NCI-H446 (cell line): ENCODE measurements around the gene LRRC38.
"Not testable (repeated sequence)": the region's sequence is repeated elsewhere in the genome, so short reads cannot be mapped to it uniquely, and the experiment has no call there.

Experiments
- DNase-seq, 2 experiments: peaks; one replicate each; lab custom pipeline; 2025; lab: John Stamatoyannopoulos, UW

LRRC38 gene, protein sequence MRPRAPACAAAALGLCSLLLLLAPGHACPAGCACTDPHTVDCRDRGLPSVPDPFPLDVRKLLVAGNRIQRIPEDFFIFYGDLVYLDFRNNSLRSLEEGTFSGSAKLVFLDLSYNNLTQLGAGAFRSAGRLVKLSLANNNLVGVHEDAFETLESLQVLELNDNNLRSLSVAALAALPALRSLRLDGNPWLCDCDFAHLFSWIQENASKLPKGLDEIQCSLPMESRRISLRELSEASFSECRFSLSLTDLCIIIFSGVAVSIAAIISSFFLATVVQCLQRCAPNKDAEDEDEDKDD

DNA sequence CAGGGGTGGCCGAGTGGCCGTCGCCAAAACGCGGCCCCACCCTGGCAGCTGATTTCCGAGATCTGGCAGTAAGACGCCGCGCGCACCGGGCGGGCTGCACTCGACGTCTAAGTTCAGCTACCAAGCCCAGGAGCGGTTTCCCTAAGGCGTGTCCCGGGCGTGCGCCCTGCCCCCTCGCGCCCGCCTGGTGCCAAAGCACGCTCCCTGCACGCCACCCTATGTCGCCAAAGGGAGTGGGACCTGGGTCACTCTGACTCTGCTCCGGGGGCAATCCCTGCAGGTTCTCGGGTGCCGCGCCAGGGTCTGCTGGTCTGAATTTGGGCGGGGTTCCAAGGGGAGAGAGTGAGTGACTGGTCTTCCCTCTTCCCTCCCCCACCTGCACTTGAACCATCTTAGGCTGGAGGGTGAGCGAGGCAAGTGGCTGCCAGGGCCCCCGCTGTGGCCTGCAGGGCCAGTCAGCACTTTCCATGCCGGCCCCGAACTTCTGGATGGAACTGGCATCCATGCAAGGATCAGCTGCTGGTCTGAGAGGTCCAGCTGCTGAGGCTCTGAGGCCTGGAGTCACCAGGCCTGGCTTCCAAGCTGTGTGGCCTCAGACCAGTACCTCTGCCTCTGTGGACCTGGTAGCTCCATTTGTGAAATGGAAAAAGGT lies at the start of gene LRRC38:
TSS of gene LRRC38 (minus strand) at position 109 of the 652 bp plus-strand sequence. CDS start 410 bp downstream, outside the sequence.
- DNase-seq: no peak

DNA sequence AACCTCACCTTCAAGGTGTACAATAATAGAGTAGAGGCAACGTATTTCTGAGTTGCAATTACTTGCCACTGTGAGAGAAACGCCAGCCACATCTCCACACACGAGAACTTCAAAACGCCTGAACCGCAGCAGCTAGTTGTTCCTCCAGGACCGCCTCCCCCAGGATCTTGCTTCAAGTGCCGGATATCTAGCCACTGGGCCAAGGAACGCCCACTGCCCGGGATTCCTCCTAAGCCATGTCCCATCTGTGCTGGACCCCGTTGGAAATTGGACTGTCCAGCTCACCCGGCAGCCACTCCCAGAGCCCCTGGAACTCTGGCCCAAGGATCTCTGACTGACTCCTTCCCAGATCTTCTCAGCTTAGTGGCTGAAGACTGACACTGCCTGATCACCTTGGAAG lies 49.2 kb upstream of the LRRC38 start:
- DNase-seq: not testable (repeated sequence)

DNA sequence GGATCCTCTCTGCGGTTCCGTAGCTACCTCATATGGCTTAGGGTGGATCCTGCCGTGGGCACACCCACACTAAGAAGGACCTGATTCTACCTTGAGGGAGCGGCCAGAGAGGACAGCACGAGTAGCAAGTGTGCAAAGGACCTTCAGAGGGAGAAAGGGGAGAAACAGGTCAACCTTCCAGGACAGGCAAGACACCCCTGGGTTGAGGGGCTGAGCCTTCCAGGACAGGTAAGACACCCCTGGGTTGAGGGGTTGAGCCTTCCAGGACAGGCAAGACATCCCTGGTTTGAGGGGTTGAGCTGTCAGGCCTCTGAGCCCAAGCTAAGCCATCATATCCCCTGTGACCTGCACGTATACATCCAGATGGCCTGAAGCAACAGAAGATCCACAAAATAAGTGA lies 46.7 kb upstream of the LRRC38 start:
- DNase-seq: no peak

DNA sequence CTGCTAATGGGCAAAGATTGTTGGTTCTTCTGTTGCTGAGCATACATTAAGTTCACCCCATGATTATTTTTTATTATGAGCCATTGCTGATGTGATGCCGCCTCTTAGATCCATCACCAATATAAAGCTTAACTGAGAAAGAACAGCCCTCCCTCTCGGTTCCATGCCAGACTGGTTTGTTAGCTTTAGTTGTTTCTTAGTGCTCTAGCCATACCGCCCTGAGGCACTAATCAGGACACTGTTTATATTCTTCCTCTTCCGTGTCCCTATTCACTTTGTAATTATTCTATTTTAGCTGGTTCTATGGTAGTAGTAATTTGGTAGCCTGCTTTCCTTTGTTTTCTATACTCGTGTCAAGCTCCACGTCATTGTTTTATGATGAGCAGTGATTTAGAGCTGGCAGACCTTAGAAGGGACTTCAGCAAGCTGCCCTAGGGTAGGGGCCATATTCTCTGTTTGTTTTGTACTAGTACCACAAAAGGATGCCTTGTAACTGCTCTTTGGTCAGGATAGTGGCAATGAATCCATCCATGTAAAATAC lies 42.5 kb upstream of the LRRC38 start:
- DNase-seq: no peak

DNA sequence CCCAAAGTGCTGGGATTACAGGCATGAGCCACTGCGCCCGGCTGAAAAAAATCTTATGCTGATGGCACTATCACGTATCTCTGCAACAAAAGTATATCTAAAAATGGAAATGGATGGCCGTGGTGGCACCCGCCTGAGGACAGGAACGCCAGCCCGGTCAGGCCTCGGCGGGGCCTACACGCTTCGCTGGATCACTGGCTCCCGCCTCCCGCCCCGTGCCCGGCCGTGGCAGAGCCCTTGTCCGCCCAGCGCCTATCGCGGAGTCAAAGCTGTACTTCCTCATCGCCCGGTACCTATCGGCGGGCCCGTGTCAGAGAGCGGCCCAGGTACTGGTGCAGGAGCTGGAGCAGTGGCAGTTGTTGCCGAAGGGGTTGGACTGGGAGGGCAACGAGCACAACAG lies 41.0 kb upstream of the LRRC38 start:
- DNase-seq: no peak

DNA sequence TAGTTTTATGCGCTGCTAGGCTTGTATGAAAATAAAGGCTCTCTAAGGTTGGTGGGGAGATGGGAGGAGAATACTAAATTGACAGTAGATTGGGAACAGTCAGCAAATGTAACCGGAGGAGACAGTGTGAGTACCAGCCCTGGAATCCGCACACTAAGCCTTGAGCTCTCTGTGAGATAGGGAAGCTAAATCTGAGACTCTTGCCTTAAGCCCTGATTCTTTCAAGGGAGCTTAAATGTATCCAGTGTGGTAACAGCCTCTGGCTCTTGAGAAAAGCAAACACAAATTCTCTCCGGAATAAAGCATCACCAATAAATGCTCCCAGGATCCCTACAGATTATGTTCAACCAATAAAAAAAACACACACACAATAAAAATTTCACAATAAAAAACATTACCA lies 36.9 kb upstream of the LRRC38 start:
- DNase-seq: no peak

DNA sequence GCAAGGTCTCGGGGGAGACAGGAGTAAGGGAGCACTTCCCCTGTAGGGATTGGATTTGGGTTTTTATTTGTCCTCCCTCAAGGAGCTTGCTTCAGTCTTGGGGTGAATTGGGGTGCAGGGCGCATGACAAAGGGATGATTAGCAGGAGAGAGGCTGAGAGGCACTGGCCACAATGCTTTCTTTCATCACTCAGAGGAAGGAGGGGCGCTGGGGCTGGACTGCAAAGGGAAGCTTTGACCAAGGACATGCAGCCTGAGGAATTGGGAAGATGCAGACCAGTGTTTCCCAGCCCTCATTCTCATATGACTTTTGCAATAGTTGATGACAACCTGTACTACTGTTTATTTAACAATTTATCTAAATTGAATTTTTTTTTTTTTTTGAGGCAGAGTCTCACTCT lies 35.7 kb upstream of the LRRC38 start:
- DNase-seq: no peak

DNA sequence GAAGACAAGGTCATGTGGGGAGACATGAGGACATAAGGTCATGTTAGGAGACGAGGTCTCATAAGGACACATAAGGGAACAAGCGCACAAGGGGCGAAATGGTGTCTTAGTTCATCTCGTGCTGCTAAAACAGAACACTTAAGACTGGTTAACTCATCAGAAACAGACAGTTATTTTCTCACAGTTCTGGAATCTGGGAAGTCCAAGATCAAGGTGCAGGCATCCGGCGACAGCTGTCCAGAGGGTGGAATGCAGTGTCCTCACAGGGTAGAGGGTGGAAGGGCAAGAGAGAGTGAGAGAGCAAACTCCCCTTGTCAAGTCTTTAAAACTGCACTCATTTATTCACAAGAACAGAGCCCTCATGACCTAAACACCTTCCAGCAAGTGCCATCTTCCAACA lies 35.2 kb upstream of the LRRC38 start:
- no peak for DNase-seq

DNA sequence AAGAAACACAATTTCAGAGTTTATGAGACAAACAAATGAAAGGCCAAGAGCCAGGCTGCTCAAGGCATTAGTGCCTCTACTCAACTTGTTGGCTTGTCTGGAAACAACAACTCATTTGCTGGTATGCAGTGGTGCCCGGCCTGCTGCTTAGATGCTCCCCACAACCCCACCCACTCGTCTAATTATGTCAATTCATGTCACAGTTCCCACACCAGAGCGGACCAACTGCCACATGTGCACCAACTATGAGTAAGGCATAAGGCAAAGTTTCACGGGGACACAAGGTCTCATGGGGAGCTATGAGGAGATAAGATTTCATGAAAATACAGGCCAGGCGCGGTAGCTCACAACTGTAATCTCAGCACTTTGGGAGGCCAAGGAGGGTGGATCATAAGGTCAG lies 34.5 kb upstream of the LRRC38 start:
- DNase-seq: no peak

DNA sequence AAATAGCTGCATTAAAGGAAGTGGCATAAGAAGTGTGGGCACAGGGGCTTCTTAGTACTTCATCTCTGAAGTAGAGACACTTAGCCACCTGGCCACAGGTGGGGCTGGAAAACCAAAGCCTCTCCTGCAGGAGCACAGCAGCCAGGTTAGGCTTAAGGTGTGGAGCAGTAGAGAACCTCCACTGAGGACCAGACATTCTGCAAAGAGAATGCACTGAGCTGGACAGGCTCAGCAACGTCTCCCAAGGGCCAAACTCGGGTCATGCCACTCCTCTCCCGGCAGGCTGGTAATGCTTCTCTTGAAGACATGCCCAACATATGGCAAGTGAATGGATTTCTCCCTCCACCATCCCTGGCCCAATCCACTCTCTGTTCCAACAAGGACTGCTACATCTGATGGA lies 33.0 kb upstream of the LRRC38 start:
- DNase-seq: no peak

DNA sequence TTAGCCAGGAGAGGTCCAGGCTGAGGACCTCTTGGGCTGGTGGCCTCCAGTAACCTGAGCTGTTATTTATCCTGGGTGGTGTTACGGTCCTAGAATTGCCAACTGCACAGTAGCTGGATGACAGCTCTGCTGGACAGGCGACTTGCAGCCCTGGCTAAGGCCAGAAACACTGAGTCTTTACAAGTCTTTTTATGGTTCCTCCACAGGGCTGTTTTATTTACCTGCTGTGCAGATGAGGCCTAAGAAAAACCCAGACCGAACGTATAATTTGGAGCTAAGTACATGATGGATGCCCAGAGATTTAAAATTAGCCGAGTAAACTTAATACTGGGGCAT lies 30.4 kb upstream of the LRRC38 start:
- DNase-seq: no peak

DNA sequence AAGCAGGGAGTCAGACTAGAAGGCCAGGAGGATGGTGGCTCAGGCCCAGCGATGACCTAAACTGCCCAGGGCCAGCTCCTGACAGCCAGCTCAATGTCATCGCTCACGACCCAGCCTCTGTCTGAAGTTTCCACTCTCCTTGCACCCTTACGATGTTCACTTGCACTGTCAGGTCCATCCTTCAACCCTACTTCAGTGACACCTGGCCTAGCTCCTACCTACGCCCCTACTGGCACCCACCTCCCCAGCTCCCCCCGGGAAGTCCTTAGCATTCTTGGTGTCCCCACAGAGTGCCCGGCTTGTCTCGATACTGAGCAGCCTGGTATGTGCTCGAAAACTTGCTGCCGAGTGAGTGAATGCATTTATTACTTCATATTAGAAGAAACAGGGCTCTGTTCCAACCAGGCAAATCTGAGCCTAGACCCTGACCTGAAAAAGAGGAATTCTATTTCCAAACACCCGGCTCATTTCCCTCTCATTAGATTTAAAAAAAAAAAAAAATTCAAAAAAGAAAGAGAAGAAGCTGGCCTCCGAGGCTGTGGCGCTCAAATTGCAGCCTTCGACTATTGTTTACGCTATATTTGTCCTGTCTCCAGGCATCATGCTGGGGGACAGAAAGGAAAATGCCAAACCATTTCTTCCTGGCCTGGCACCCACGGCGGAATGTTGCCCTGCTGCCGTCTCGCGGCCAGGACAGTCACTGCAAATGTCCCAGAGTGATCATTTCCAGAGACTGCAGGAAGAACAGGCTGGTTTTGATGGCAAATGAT lies 29.8 kb upstream of the LRRC38 start:
- peak in 1 of 2 experiments; percentile 18 for DNase-seq

DNA sequence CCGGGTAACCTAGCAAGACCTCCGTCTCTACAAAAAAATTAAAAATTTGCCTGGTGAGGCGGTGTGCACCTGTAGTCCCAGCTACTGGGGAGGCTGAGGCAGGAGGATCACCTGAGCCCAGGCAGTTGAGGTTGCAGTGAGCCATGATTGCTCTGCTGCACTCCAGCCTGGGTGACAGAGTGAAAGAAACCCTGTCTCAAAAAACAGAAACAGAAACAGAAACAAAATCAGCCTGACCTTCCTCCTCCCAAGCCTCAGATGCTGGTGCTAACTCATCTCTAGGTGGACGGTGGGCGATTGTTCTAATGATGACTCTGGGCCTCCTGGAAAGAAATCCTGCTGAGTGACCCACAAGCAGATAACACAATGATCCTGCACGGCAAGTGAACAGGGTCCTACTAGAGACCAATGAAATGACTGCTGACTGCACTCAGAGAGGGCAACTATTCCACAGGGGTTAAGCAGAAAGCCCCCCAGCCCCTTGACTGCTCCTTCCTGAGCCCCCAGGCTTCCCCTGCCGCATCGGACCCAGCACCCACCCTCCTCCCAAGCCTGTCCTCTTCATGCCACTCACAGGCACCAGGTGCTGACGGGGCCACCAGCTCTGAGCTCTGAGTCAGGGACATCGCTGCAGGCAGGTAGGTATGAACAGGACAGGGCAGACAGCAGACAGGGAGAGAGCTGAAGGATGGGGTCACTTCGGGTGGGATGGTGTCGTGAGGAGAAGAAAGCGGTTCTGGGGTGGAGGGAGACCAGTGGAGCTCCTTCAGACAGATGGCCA lies 27.8 kb upstream of the LRRC38 start:
- DNase-seq: no peak

DNA sequence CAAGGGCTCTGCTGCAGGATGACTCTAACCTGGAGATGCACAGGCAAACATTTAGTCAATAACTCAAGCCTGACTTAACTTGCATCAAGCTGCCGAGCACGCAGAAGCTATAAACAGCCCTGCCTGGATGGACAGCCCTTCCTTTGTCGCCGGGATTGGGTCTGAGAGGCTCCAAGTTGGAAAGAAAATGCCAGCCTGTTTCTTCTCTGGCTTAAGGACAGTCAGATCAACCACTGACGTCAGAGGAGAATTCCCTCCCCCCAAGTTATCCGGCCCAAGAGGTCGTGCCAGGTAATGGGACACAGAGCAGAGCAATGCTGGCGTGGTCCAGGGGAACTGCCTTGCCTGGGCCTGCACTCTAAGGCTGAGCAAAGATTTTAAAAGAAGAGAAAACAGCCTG lies 27.1 kb upstream of the LRRC38 start:
- DNase-seq: no peak

DNA sequence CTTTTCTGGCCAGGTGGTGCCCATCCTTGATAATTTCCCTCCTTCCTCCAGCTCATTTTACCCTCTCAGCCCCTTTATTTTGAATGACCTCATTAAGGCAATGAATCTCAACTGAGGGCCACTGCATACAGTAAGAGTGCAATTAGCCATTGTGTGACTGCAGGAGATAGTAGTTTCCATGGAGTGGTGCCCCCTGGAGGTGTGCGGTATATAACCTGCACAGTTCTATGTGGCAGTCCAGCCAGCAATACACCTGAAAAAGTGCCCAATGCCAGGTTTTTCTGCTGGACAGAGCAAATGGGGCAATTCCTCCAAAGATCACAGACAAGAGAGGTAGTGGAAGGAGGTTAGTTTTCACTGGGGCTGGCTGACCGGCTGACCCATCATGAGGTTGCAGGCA lies 25.9 kb upstream of the LRRC38 start:
- no peak for DNase-seq

DNA sequence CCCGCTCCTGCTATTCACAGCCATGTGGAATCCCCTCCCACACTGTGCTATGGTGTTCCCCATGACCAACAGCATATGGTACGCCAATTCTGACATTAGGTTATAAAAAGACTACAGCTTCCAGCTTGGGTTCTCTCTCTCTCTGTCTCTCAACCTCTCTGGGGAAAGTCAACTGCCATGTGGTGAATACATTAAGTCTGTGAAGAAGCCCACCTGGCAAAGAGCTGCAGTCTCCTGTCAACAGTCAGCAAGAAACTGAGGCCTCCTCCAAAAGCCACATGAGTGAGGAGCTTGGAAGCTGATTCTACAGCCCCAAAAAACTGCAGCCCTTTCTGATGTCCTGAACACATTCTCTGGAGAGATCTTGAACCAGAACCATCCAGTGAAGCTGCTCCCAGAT lies 25.0 kb upstream of the LRRC38 start:
- DNase-seq: no peak

DNA sequence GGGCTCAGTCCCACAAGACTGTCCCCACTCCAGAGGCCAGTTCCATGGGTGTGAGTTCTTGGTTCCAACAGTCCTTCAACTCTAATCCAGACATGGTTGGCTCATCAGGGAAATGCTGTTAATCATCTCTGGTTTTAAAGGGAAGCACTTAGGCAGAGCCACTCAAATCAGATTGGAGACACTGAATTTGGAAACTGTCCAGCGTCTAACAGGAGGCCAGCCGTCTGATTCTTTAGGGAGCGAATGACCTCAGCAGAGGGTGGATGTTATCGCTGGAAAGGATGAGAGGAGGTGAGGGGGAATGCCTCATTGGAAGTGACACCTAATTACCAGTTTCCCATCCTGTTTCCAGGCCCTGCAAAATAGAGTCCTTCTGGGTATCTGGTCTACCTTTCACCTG lies 22.8 kb upstream of the LRRC38 start:
- DNase-seq: no peak

DNA sequence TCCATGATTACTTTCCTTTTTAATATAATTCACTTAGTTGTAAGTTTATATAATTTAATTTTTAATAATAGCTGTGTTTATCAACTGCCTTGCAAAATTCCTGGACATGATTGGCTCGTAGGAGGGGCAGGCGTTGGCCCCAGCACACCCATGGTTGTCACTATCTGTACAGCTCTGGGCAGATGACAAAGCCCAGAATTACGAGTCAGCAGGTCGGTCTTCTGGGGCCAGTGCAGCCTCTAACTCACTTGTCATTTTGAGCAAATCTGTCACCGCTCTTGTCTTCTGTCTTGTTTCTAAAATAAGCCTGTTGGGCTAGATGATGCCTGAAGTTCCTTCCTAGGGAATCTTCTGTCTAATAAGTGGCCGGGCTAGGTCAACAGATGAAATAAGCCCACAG lies 21.4 kb upstream of the LRRC38 start:
- DNase-seq: no peak

DNA sequence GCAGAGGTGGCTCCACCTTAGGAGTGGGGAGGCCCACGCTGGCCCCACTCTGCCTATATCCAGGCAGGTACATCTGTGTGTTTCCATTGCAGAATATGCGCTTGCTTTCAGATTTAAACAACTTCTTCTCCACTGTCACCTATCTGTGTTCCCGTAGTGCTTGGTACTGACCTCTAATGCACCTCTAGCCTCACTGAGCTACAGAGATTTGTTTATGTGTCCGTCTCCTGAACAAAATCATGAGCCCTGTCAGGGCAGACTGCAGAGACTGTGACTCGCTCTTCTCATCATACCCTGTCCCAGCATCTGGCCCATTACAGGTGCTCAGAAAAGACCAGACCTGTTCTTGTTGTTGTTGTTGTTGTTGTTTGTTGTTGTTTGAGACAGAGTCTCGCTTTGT lies 14.5 kb upstream of the LRRC38 start:
- DNase-seq: no peak

DNA sequence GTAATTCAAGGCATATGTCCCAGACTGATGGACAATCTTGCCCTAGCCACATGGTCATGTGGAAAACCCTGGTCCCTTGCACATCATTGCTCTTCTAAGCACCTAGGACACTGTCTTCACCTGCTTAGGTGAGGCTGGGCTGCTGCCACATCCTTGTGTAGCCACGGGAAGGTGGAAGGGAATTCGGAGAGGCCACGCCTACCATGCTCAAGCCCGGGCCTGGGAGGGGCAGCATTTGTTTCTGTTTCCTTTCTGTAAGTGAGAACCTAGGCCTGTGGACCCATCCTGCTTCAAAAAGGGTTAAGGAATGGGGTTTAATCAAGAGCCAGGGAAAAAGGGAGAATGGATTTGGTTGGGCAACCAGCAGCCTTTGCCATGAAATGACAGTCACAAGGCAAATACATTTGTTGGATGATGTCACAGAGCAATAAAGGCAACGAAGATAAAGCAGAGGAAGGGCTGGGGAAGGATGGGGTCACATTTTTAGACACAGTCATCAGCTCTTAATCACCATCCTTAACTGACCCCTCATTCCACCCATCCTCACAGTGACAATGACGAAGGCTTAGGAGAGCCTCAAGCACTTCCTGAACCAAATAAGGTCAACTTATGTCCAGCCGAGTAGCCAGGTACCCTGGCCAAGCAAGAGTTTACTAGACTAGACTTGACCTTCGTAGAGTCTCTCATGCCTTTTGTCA lies 10.1 kb upstream of the LRRC38 start:
- no peak for DNase-seq

DNA sequence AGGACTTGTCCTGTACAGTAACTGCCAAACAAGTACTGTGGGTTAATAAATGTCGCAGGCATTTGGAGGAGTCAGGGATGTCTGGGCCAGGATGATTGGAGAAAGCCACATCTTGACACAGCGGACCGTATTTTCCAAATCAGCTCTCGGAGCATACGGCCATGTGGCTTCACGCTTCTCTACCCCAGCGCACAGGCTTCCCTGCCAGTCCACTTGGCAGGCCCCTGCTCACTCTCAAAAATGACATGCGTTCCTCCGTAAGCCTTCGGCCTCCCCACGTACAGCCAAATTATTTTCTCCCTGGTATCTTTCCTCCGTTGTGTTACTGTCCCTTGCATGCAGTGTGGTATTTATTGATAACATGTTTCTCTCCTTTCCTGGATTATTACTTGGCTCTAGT lies 7.2 kb upstream of the LRRC38 start:
- DNase-seq: no peak
